ENCODE results near the gene RNF157.

RNF157 gene

GRCh38 chr17:76157759-76158158 is 82.5 kb downstream of the RNF157 start:
- no peak for DNase-seq (ENCODE audit: low spot score)

GRCh38 chr17:76156662-76156991 is 83.7 kb downstream of the RNF157 start:
- DNase-seq (ENCODE audit: low spot score): no peak

- no peak for DNase-seq (ENCODE audit: low spot score)
These were observed 84.2 kb downstream of the RNF157 start for GRCh38 chr17:76155988-76156661.

GRCh38 chr17:76154936-76155845 is 85.1 kb downstream of the RNF157 start:
- DNase-seq (ENCODE audit: low spot score): no peak

GRCh38 chr17:76154292-76154691 is 86.0 kb downstream of the RNF157 start:
- DNase-seq (ENCODE audit: low spot score): no peak

GRCh38 chr17:76153640-76154039 is 86.7 kb downstream of the RNF157 start:
- DNase-seq (ENCODE audit: low spot score): no peak

GRCh38 chr17:76153202-76153601 is 87.1 kb downstream of the RNF157 start:
- no peak for DNase-seq (ENCODE audit: low spot score)

GRCh38 chr17:76152591-76152990 is 87.7 kb downstream of the RNF157 start:
- no peak for DNase-seq (ENCODE audit: low spot score)

- no peak for DNase-seq (ENCODE audit: low spot score)
These were observed 88.3 kb downstream of the RNF157 start for GRCh38 chr17:76151896-76152454.

- no peak for DNase-seq (ENCODE audit: low spot score)
These were observed 89.3 kb downstream of the RNF157 start for GRCh38 chr17:76150712-76151622.

- no peak for DNase-seq (ENCODE audit: low spot score)
These were observed 91.1 kb downstream of the RNF157 start for GRCh38 chr17:76149214-76149613.

- DNase-seq (ENCODE audit: low spot score): no peak
These were observed 92.3 kb downstream of the RNF157 start for GRCh38 chr17:76148015-76148326.

- DNase-seq (ENCODE audit: low spot score): peak; percentile 28
These were observed 92.9 kb downstream of the RNF157 start for GRCh38 chr17:76147211-76148014.

- DNase-seq (ENCODE audit: low spot score): no peak
These were observed 94.0 kb downstream of the RNF157 start for GRCh38 chr17:76146053-76146851.

GRCh38 chr17:76145231-76146052 is 94.9 kb downstream of the RNF157 start:
- DNase-seq (ENCODE audit: low spot score): no peak

- DNase-seq (ENCODE audit: low spot score): no peak
These were observed 97.7 kb downstream of the RNF157 start for GRCh38 chr17:76142585-76143041.

GRCh38 chr17:76142039-76142584 is 98.2 kb downstream of the RNF157 start:
- no peak for DNase-seq (ENCODE audit: low spot score)

GRCh38 chr17:76141212-76142038 is 98.9 kb downstream of the RNF157 start, which contains the start of gene FOXJ1:
TSS of gene FOXJ1 (minus strand) at chr17:76141245. CDS start at chr17:76140395, 850 bp downstream.
- peak; percentile 89 for DNase-seq (ENCODE audit: low spot score)

Measured in kidney tubule cell (primary cell).